Prostate gland (tissue), 2 donors: ENCODE measurements around the gene TPST1. TPM values are rescaled to one million over a fixed set of nuclear protein-coding genes. Genes with fewer than 3 reads are reported as not detected.
"Not testable (repeated sequence)": the region's sequence is repeated elsewhere in the genome, so short reads cannot be mapped to it uniquely, and the experiment has no call there.

ENCODE experiments used
- DNase-seq: peaks from one replicate; pipeline ENCODE4 v3.0.0-alpha.2; 2019; ENCODE audit warnings: low spot score
- H3K27ac ChIP-seq, 2 donors: fragments of 200-600 bp; sonication (generic); 2 replicates each; pipeline ENCODE4 v1.5.1; 2017 to 2019
- H3K27me3 ChIP-seq: fragments of 200-600 bp; sonication (generic); replicated peaks from 2 replicates; pipeline ENCODE4 v1.5.1; 2019; ENCODE audit not compliant: insufficient read depth
- H3K36me3 ChIP-seq, 2 donors: fragments of 200-600 bp; sonication (generic); 1 replicate in 1 of 2; 2 replicates in 1 of 2; pipeline versions ENCODE4 v1.5.1 to v1.8.1; 2017 to 2019
- H3K4me1 ChIP-seq: fragments of 200-600 bp; sonication (generic); replicated peaks from 2 replicates; pipeline ENCODE4 v1.5.1; 2019
- H3K4me3 ChIP-seq, 2 donors: fragments of 200-600 bp; sonication (generic); 2 replicates each; pipeline ENCODE4 v1.5.1; 2017 to 2019
- H3K9me3 ChIP-seq: fragments of 200-600 bp; sonication (generic); 2 replicates; pipeline ENCODE4 v1.5.1; 2017
- POLR2A ChIP-seq: fragments of 450-650 bp; IDR thresholded peaks from one replicate; pipeline ENCODE4 v1.6.1; 2016; ENCODE audit warnings: antibody characterized with exemption, mild to moderate bottlenecking
- POLR2AphosphoS5 ChIP-seq: sonication (generic); formaldehyde crosslinking; IDR thresholded peaks from one replicate; pipeline ENCODE4 v1.6.1; 2017; ENCODE audit warnings: antibody characterized with exemption
- WGBS: methylation state at CpG from one replicate; pipeline ENCODE4 v1.1.5; 2018; 5-methylcytosine and 5-hydroxymethylcytosine counted together
- intact Hi-C: fragments of 100-400 bp; cut with DNase I; formaldehyde crosslinking; loops from one replicate; pipeline ENCODE4 v1.14.2; 2022
- total RNA-seq, 2 donors: library from RNA; depleted of rRNA; stranded (reverse); fragments of >200 nt; gene quantifications; one replicate each; pipeline ENCODE4 v1.1.0, GENCODE V29; 2016
- TF ChIP-seq, protein P1 (sequence below), 4 experiments: fragments of 200-600 bp in 2 of 4; fragments of 450-650 bp in 2 of 4; sonication (generic) in 2 of 4; IDR thresholded peaks; 1 replicate in 3 of 4; 2 replicates in 1 of 4; pipeline ENCODE4 v1.5.1; 2016 to 2019; ENCODE audit warnings: antibody characterized with exemption in 4 of 4, mild to moderate bottlenecking in 2 of 4, moderate library complexity in 2 of 4

The TPST1 gene
- total RNA-seq, 2 donors from 2014 or later: 9.9 to 21.4 TPM

DNA sequence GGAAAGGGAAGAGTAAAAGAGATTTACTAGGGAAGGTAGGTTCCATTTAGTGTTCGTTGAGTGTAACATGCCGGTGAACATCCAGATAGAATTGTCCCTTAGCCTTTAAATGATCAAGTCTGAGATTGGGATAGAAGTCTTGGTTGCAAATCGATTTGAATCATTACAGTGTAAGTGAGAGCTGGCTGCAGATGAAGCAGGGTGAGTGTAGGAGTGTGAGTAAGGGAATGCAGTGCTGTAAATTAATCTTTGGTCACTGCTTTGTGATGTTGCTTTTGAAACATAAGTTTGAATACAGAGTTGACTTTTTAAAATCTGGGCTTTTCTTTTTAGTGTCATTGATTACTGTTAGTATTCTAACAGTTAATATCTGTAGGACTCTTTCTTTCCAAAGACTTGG is 16.3 kb downstream of the TPST1 start:
- no peak overlapping the region for H3K27ac ChIP-seq
- intact Hi-C loops: no loop called here
- H3K4me3 ChIP-seq: no peak overlapping the region
- H3K4me1 ChIP-seq: no peaks in the 10 kb centered on the region
- no peak for DNase-seq
- no peaks in the 10 kb centered on the region for H3K9me3 ChIP-seq
- no peak for TF ChIP-seq POLR2AphosphoS5
- TF ChIP-seq POLR2A: no peak
- TF ChIP-seq, protein P1, sequence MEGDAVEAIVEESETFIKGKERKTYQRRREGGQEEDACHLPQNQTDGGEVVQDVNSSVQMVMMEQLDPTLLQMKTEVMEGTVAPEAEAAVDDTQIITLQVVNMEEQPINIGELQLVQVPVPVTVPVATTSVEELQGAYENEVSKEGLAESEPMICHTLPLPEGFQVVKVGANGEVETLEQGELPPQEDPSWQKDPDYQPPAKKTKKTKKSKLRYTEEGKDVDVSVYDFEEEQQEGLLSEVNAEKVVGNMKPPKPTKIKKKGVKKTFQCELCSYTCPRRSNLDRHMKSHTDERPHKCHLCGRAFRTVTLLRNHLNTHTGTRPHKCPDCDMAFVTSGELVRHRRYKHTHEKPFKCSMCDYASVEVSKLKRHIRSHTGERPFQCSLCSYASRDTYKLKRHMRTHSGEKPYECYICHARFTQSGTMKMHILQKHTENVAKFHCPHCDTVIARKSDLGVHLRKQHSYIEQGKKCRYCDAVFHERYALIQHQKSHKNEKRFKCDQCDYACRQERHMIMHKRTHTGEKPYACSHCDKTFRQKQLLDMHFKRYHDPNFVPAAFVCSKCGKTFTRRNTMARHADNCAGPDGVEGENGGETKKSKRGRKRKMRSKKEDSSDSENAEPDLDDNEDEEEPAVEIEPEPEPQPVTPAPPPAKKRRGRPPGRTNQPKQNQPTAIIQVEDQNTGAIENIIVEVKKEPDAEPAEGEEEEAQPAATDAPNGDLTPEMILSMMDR (IDR thresholded peaks at IDR 0.05): no peak
- no peaks in the 10 kb centered on the region for H3K27me3 ChIP-seq
- 75% methylated on average over 3 of the region's 3 CpGs for WGBS
- H3K36me3 ChIP-seq: no peaks in the 10 kb centered on the region

DNA sequence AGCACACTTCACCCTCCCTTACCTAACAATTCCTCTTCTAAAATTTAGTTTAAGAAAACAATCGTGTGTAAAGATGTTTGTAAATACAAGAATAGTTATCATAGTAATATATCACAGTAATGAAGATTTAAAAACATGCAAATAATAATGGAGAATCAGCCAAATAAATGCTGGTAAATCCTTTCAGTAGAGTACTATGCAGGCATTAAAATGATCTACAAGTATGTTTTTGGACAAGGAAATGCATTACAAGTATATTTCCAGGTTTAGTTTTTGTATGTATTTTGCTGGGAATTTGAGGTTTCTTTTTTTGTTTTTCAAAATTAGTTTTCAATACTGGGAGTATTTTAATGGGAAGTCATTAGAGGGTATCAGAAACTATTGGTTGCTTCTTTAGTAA is 22.7 kb downstream of the TPST1 start:
- Histone ChIP-seq H3K4me1 (no peaks in the 10 kb centered on the region), H3K27ac (no peak overlapping the region), H3K9me3 (no peaks in the 10 kb centered on the region), H3K27me3 (no peaks in the 10 kb centered on the region), H3K4me3 (no peak overlapping the region), H3K36me3 (no peaks in the 10 kb centered on the region)
- DNase-seq: no peak
- no peak for TF ChIP-seq POLR2AphosphoS5
- TF ChIP-seq, protein P1 (IDR thresholded peaks at IDR 0.05): no peak
- TF ChIP-seq POLR2A: no peak
- 93% methylated on average over 1 of the region's 1 CpG for WGBS
- intact Hi-C loops: no loop called here

DNA sequence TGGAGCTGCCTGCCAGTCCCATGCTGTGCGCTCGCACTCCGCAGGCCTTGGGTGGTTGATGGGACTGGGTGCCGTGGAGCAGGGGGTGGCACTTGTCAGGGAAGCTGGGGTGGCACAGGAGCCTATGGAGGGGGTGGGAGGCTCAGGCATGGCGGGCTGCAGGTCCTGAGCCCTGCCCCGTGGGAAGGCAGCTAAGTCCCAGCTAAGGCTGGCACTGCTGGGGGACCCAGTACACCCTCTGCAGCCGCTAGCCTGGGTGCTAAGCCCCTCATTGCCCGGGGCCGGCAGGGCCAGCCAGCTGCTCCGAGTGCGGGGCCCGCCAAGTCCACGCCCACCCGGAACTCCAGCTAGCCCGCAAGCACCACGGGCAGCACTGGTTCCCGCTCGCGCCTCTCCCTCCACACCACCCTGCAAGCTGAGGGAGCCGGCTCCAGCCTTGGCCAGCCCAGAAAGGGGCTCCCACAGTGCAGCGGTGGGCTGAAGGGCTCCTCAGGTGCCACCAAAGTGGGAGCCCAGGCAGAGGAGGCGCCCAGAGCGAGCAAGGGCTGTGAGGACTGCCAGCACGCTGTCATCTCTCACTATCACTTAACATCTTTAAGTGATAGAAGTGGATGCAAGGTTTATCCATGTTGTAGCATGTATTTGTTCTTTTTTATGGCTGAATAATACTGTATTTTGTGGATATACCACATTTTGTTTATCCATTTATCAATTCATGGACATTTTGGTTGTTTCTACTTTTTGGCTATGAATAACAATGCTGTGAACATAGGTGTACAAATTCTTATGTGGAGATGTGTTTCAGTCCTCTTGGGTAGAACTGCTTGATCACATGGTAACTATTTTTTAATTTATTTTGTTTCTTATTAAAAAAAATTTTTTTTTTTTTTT is 26.4 kb downstream of the TPST1 start:
- WGBS: 98% methylated on average over 20 of the region's 24 CpGs
- H3K36me3 ChIP-seq, DNase-seq, H3K27ac ChIP-seq, H3K4me1 ChIP-seq, intact Hi-C loops, H3K9me3 ChIP-seq, H3K27me3 ChIP-seq, H3K4me3 ChIP-seq: not testable (repeated sequence)

DNA sequence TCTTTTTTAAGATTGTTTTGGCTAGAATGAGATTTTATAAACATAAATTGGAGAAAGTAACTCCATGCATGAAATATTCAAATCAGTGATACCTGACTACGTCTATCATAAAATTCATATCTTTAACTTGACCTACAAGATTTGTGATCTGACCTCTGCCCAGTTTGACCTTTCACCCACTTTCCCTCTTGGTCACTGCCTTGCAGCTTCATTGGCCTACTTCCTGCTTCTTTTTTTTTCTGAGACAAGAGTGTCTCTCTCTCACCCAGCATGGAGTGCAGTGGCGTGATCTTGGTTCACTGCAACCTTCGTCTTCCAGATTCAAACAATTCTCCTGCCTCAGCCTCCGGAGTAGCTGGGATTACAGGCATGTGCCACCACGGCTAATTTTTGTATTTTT is 28.5 kb downstream of the TPST1 start:
- intact Hi-C loops: no loop called here
- no peaks in the 10 kb centered on the region for H3K27me3 ChIP-seq
- H3K36me3 ChIP-seq: no peaks in the 10 kb centered on the region
- H3K4me3 ChIP-seq: no peak overlapping the region
- DNase-seq: no peak
- no peaks in the 10 kb centered on the region for H3K4me1 ChIP-seq
- WGBS: 98% methylated on average over 5 of the region's 5 CpGs
- TF ChIP-seq POLR2A: no peak
- TF ChIP-seq POLR2AphosphoS5: no peak
- TF ChIP-seq, protein P1 (IDR thresholded peaks at IDR 0.05): no peak
- no peak overlapping the region for H3K27ac ChIP-seq
- no peaks in the 10 kb centered on the region for H3K9me3 ChIP-seq

DNA sequence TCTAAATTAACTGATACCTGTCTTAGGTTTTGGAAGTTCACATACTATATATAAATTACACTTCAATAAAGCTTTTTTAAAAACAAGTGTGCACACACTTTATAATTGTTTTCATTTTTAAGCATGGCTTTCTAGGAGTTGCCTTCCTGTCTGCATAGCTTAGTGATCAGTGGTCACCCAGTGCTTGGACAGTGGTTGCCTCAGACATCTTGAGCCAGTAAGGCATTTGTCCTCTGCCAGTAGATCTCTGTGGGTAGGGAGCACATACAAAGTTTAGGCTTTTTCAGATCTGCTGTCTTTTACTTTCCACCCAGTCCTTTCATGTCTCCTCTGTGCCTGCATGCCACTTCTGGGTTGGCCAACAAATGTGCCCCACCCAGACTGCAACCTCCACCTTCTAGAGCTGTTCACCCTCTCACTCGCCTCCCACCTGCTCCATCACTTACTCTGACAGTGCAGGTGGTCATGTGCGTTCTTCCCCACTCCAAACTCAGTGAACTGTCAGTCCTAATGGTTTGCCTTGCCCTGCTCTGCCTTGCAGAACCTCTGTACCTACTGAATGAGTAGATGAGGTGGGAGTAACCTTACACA is 31.7 kb downstream of the TPST1 start:
- Histone ChIP-seq H3K9me3 (no peaks in the 10 kb centered on the region), H3K27ac (no peak overlapping the region), H3K4me3 (no peak overlapping the region), H3K36me3 (no peaks in the 10 kb centered on the region), H3K4me1 (no peaks in the 10 kb centered on the region), H3K27me3 (no peaks in the 10 kb centered on the region)
- DNase-seq: no peak
- 89% methylated on average over 2 of the region's 2 CpGs for whole genome bisulfite sequencing
- intact Hi-C loops: no loop called here
- no peak for TF ChIP-seq POLR2AphosphoS5
- TF ChIP-seq, protein P1 (IDR thresholded peaks at IDR 0.05): no peak
- no peak for TF ChIP-seq POLR2A
